ENCODE data around the gene PRXL2C. TPM values are rescaled to one million over a fixed set of nuclear protein-coding genes. Genes with fewer than 3 reads are reported as not detected.
"Not testable (repeated sequence)": the region's sequence is repeated elsewhere in the genome, so short reads cannot be mapped to it uniquely, and the experiment has no call there.

The PRXL2C gene
- total and polyA plus RNA-seq, 8 donors = 5.6 to 35.0 (median 7.9) TPM

DNA sequence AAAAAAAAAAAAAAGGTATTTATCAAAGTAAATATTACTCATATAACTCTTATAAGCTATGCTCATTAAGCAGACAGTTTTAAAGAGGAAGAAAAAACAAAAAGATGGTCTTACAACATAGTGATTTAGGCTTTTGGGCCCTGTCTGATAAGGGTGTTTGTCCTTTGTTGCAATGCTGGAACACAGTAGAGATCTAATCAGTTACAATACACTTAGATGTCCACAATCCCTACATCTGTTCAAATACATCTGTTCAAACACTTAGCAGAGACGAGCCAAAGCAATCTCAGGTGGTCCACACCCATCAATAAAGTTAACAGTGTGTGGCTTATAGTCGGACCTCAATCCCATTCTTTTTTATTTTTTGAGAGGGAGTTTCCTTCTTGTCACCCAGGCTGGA lies 11.0 kb downstream of the PRXL2C start:
- no peak for DNase-seq
- TF ChIP-seq, protein P1, sequence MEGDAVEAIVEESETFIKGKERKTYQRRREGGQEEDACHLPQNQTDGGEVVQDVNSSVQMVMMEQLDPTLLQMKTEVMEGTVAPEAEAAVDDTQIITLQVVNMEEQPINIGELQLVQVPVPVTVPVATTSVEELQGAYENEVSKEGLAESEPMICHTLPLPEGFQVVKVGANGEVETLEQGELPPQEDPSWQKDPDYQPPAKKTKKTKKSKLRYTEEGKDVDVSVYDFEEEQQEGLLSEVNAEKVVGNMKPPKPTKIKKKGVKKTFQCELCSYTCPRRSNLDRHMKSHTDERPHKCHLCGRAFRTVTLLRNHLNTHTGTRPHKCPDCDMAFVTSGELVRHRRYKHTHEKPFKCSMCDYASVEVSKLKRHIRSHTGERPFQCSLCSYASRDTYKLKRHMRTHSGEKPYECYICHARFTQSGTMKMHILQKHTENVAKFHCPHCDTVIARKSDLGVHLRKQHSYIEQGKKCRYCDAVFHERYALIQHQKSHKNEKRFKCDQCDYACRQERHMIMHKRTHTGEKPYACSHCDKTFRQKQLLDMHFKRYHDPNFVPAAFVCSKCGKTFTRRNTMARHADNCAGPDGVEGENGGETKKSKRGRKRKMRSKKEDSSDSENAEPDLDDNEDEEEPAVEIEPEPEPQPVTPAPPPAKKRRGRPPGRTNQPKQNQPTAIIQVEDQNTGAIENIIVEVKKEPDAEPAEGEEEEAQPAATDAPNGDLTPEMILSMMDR (IDR thresholded peaks at IDR 0.05) = no peak
- no peak for TF ChIP-seq EP300 (IDR thresholded peaks at IDR 0.05)
- no peak for TF ChIP-seq POLR2A (IDR thresholded peaks at IDR 0.05)
- TF ChIP-seq POLR2AphosphoS5 (IDR thresholded peaks at IDR 0.05) = no peak
- Histone ChIP-seq H3K4me3 (no peak overlapping the region), H3K36me3 (peaks cover 17 to 81% (median 76%) of the 10 kb centered on the region in 4 donors), H3K27ac (no peak overlapping the region), H3K27me3 (no peaks in the 10 kb centered on the region), H3K4me1 (peaks cover 0 to 15% (median 0%) of the 10 kb centered on the region in 4 donors), H3K9me3 (no peaks in the 10 kb centered on the region)
- intact Hi-C loops (cut with DNase I; ENCODE audit: low total_unique reads) = no loop called here
- WGBS, 5 donors = 51 to 79% (median 60%) methylated on average over 2 of the region's 2 CpGs

DNA sequence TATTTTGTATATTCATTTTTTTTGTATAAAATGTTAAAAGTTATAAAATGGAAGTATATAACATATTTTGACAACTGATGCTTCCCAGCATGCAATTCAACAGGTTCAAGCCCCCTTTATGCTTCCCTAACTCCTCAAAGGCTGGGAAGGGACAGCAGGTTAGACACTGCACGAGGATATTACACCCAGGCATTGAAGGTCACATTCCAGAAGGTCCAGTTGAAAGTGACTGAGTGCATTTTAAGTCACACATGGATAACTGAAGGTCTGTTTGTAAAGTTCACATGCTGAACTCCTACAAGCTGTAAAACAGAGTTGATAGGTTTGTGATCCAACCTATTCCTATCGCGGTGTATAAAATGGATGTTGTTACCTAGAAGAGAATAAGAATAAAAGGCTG lies 13.6 kb downstream of the PRXL2C start:
- Histone ChIP-seq H3K4me1 (peaks cover 0 to 9% (median 0%) of the 10 kb centered on the region in 4 donors), H3K27me3 (no peaks in the 10 kb centered on the region), H3K9me3 (no peaks in the 10 kb centered on the region), H3K4me3 (no peak overlapping the region), H3K36me3 (peaks cover 13 to 56% (median 53%) of the 10 kb centered on the region in 4 donors), H3K27ac (no peak overlapping the region)
- no peak for TF ChIP-seq EP300 (IDR thresholded peaks at IDR 0.05)
- no peak for TF ChIP-seq POLR2AphosphoS5 (IDR thresholded peaks at IDR 0.05)
- TF ChIP-seq POLR2A (IDR thresholded peaks at IDR 0.05) = no peak
- TF ChIP-seq, protein P1 (IDR thresholded peaks at IDR 0.05) = no peak
- no peak for DNase-seq
- WGBS, 5 donors = 78 to 91% (median 84%) methylated on average over 3 of the region's 3 CpGs
- intact Hi-C loops (cut with DNase I; ENCODE audit: low total_unique reads) = no loop called here

DNA sequence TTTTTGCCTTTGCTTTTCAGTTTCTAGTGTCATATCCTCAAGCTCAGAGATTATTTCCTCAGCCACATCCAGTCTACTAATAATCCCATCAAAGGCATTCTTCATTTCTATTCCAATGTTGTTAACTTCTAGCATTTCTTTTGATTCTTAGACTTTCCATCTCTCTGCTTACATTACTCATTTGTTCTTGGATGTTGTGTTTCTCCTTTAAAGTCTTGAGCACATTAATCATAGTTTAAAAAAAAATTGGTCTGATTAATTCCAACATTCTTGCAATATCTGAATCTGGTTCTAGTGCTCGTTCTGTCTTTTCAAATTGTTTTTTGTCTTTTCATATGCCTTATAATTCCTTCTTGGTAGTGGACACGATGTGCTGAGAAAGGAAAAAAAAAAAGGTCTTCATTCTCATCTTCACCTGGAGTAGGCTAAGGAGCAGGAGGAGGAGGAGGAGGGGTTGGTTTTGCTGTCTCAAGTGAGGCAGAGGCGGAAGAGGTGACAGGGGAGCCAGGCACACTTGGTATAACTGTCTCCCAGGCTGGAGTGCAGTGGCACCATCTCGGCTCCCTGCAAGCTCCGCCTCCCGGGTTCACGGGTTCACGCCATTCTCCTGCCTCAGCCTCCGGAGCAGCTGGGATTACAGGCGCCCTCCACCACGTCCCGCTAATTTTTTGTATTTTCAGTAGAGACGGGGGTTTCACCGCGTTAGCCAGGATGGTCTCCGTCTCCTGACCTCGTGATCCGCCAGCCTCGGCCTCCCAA lies 16.3 kb downstream of the PRXL2C start:
- H3K4me3 ChIP-seq = no peak overlapping the region
- no peak overlapping the region for H3K27ac ChIP-seq
- H3K4me1 ChIP-seq = no peaks in the 10 kb centered on the region
- intact Hi-C loops (cut with DNase I; ENCODE audit: low total_unique reads) = no loop called here
- H3K27me3 ChIP-seq = no peaks in the 10 kb centered on the region
- DNase-seq = no peak
- H3K36me3 ChIP-seq = peaks cover 7 to 31% (median 28%) of the 10 kb centered on the region in 4 donors
- TF ChIP-seq POLR2AphosphoS5 (IDR thresholded peaks at IDR 0.05) (no peak), EP300 (IDR thresholded peaks at IDR 0.05) (no peak), POLR2A (IDR thresholded peaks at IDR 0.05) (no peak)
- TF ChIP-seq, protein P1 (IDR thresholded peaks at IDR 0.05) = no peak
- H3K9me3 ChIP-seq = no peaks in the 10 kb centered on the region
- WGBS, 5 donors = 87 to 92% (median 91%) methylated on average over 19 of the region's 19 CpGs

DNA sequence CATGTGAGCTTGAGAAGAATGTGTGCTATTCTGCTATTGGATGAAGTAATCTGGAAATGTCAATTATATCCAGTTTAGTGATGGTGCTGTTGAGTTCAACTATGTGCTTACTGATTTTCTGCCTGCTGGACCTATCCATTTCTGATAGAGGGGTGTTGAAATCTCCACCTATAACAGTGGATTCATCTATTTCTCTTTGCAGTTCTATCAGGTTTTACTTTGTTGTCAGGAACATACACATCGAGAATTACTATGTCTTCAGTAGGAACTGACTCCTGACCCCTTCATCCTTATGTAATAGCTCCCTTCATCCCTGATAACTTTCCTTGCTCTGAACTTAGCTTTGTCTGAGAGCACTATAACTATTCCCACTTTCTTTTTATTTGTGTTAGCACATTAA lies 18.7 kb downstream of the PRXL2C start:
- WGBS, 5 donors = 57 to 71% (median 64%) methylated on average over 1 of the region's 1 CpG
- Histone ChIP-seq H3K27ac (no peak overlapping the region), H3K36me3 (peaks cover under 1 to 8% (median 7%) of the 10 kb centered on the region in 4 donors), H3K4me3 (no peak overlapping the region), H3K4me1 (no peaks in the 10 kb centered on the region), H3K9me3 (no peaks in the 10 kb centered on the region), H3K27me3 (peaks cover 0 to 7% (median 0%) of the 10 kb centered on the region in 3 donors)
- intact Hi-C loops (cut with DNase I; ENCODE audit: low total_unique reads) = no loop called here
- no peak for DNase-seq
- TF ChIP-seq POLR2AphosphoS5 (IDR thresholded peaks at IDR 0.05) (no peak), EP300 (IDR thresholded peaks at IDR 0.05) (no peak), POLR2A (IDR thresholded peaks at IDR 0.05) (no peak)
- TF ChIP-seq, protein P1 (IDR thresholded peaks at IDR 0.05) = no peak

DNA sequence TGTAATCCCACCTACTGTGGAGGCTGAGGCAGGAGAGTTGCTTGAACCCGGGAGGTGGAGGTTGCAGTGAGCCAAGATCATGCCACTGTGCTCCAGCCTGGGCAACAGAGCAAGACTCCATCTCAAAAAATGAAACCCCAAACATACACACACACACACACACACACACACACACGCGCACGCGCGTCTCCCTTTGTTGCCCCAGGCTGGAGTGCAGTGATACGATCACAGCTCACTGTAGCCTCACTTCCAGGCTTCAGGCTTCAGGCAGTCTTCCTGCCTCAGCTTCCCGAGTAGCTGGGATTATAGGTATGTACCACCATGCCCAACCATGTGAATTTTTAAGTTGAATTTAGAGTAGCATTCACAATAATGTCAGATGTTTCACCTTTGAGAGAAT lies 21.5 kb downstream of the PRXL2C start:
- H3K27ac ChIP-seq; H3K36me3 ChIP-seq; intact Hi-C loops (cut with DNase I; ENCODE audit: low total_unique reads); H3K4me3 ChIP-seq; H3K9me3 ChIP-seq; DNase-seq; H3K4me1 ChIP-seq: not testable (repeated sequence)
- peaks cover 0 to 15% (median 0%) of the 10 kb centered on the region in 3 donors for H3K27me3 ChIP-seq
- 89 to 94% (median 92%) methylated on average over 8 of the region's 8 CpGs for WGBS, 5 donors
